Activated B cell treated with CpG ODN at 0.5 μM for 24 hours (primary cell): Measurements from ENCODE around the gene PREX1. TPM values are rescaled to one million over a fixed set of nuclear protein-coding genes. Genes with fewer than 3 reads are reported as not detected.
A peak's percentile ranks its signal among the peaks of the same experiment; 100 is the strongest.

Experiments
- ATAC-seq: fragments of 200-7000 bp; cut with Tn5 transposase; one replicate; pipeline ENCODE4 v1.10.0; 2021; ENCODE audit warnings: low read depth, mild to moderate bottlenecking, moderate library complexity
- CTCF ChIA-PET: fragments of 350-600 bp; sonication (Branson Sonifier 250); formaldehyde crosslinking; loops from one replicate; lab custom pipeline; 2021; ENCODE audit warnings: antibody characterized with exemption; lab: Charles Lee
- POLR2A ChIA-PET: fragments of 350-600 bp; sonication (Branson Sonifier 250); formaldehyde crosslinking; loops from one replicate; lab custom pipeline; 2021; ENCODE audit warnings: antibody characterized with exemption; lab: Charles Lee
- DNase-seq: peaks from one replicate; pipeline ENCODE4 v3.0.0; 2022
- H3K27ac Mint-ChIP-seq: one replicate; pipeline ENCODE4 v1.8.0; 2020; ENCODE audit warnings: mixed read lengths
- H3K27me3 Mint-ChIP-seq: one replicate; pipeline ENCODE4 v1.8.0; 2021; ENCODE audit warnings: mixed read lengths
- H3K36me3 Mint-ChIP-seq: one replicate; pipeline ENCODE4 v1.8.0; 2021; ENCODE audit warnings: low read depth, mixed read lengths
- H3K4me1 Mint-ChIP-seq: one replicate; pipeline ENCODE4 v1.8.0; 2021; ENCODE audit warnings: mixed read lengths
- H3K4me3 Mint-ChIP-seq: one replicate; pipeline ENCODE4 v1.8.0; 2020; ENCODE audit warnings: mild to moderate bottlenecking, mixed read lengths
- H3K9me3 Mint-ChIP-seq: one replicate; pipeline ENCODE4 v1.8.0; 2020; ENCODE audit warnings: mixed read lengths
- intact Hi-C: fragments of 100-400 bp; cut with micrococcal nuclease; formaldehyde crosslinking; loops from one replicate; pipeline ENCODE4 v1.15.1; 2024
- total RNA-seq: library from RNA; stranded (reverse); gene quantifications from 2 replicates; pipeline ENCODE4 v1.2.3, GENCODE V29; 2022
- TF ChIP-seq, protein P1 (sequence below): fragments of 200-600 bp; IDR thresholded peaks from one replicate; pipeline ENCODE4 v1.8.0; 2022; ENCODE audit warnings: antibody characterized with exemption, mild to moderate bottlenecking

PREX1 gene
- total RNA-seq, 1 donor from 2014 or later = 71.4 TPM

- DNase-seq = no peak
- no peaks in the 10 kb centered on the region for H3K27me3 Mint-ChIP-seq
- H3K4me1 Mint-ChIP-seq = peaks cover 39% of the 10 kb centered on the region
- no peak for ATAC-seq
- no peaks in the 10 kb centered on the region for H3K9me3 Mint-ChIP-seq
- CTCF ChIA-PET = no interaction called here
- TF ChIP-seq, protein P1, sequence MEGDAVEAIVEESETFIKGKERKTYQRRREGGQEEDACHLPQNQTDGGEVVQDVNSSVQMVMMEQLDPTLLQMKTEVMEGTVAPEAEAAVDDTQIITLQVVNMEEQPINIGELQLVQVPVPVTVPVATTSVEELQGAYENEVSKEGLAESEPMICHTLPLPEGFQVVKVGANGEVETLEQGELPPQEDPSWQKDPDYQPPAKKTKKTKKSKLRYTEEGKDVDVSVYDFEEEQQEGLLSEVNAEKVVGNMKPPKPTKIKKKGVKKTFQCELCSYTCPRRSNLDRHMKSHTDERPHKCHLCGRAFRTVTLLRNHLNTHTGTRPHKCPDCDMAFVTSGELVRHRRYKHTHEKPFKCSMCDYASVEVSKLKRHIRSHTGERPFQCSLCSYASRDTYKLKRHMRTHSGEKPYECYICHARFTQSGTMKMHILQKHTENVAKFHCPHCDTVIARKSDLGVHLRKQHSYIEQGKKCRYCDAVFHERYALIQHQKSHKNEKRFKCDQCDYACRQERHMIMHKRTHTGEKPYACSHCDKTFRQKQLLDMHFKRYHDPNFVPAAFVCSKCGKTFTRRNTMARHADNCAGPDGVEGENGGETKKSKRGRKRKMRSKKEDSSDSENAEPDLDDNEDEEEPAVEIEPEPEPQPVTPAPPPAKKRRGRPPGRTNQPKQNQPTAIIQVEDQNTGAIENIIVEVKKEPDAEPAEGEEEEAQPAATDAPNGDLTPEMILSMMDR = no peak
- H3K4me3 Mint-ChIP-seq = no peak overlapping the region
- H3K27ac Mint-ChIP-seq = peak overlapping the region; percentile 24
- peaks cover 65% of the 10 kb centered on the region for H3K36me3 Mint-ChIP-seq
- POLR2A ChIA-PET = no interaction called here
- intact Hi-C loops = no loop called here
Measured at GRCh38 chr20:48706710-48707365, 121.0 kb downstream of the PREX1 start.

GRCh38 chr20:48706116-48706656 is 121.6 kb downstream of the PREX1 start:
- TF ChIP-seq, protein P1 = no peak
- no peak for DNase-seq
- no peak overlapping the region for H3K4me3 Mint-ChIP-seq
- H3K36me3 Mint-ChIP-seq = peaks cover 70% of the 10 kb centered on the region
- POLR2A ChIA-PET = interaction anchor here (0.6 kb wide), 1 partner anchor 183 kb away, joined by 7 read pairs; no protein-coding TSS in a partner anchor
- H3K4me1 Mint-ChIP-seq = peaks cover 32% of the 10 kb centered on the region
- no peaks in the 10 kb centered on the region for H3K9me3 Mint-ChIP-seq
- CTCF ChIA-PET = no interaction called here
- intact Hi-C loops = no loop called here
- H3K27ac Mint-ChIP-seq = peak overlapping the region; percentile 24
- H3K27me3 Mint-ChIP-seq = no peaks in the 10 kb centered on the region
- no peak for ATAC-seq

GRCh38 chr20:48705240-48706115 is 122.3 kb downstream of the PREX1 start:
- TF ChIP-seq, protein P1 = no peak
- POLR2A ChIA-PET = interaction anchor here (0.6 kb wide), 1 partner anchor 183 kb away, joined by 7 read pairs; no protein-coding TSS in a partner anchor
- peaks cover 25% of the 10 kb centered on the region for H3K4me1 Mint-ChIP-seq
- no peak for ATAC-seq
- CTCF ChIA-PET = no interaction called here
- H3K9me3 Mint-ChIP-seq = no peaks in the 10 kb centered on the region
- intact Hi-C loops = no loop called here
- H3K4me3 Mint-ChIP-seq = no peak overlapping the region
- no peak for DNase-seq
- H3K36me3 Mint-ChIP-seq = peaks cover 73% of the 10 kb centered on the region
- H3K27ac Mint-ChIP-seq = no peak overlapping the region
- no peaks in the 10 kb centered on the region for H3K27me3 Mint-ChIP-seq

DNA sequence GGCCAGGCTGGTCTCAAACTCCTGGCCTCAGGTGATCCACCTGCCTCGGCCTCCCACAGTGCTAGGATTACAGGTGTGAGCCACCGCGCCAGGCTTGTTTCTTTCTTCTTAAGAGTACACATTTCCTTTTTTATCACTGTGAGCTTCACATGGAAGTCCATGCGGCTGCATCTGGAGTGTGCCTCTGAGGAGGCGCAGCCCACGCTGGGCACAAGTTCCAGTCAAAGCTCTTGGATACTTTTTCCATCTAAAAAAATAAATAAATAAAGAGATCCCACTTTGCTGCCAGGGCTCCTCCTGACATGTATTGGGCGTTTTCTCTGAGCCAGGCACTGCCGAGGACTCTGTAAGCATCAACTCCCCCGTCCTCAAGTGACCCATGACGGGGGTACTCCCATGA is 123.0 kb downstream of the PREX1 start:
- CTCF ChIA-PET = no interaction called here
- peaks cover 20% of the 10 kb centered on the region for H3K4me1 Mint-ChIP-seq

More for the DNA sequence above, 123.0 kb downstream of the PREX1 start:
- H3K9me3 Mint-ChIP-seq = no peaks in the 10 kb centered on the region
- intact Hi-C loops = no loop called here
- H3K27me3 Mint-ChIP-seq = no peaks in the 10 kb centered on the region
- no peak overlapping the region for H3K4me3 Mint-ChIP-seq
- no peak for DNase-seq
- no peak overlapping the region for H3K27ac Mint-ChIP-seq
- H3K36me3 Mint-ChIP-seq = peaks cover 78% of the 10 kb centered on the region
- TF ChIP-seq, protein P1 = no peak
- POLR2A ChIA-PET = interaction anchor here (0.7 kb wide), 1 partner anchor 135 kb away, joined by 3 read pairs; no protein-coding TSS in a partner anchor
- ATAC-seq = no peak
